Progenitor cell of endocrine pancreas (in vitro differentiated cells): ENCODE data around the gene SPPL3. TPM values are rescaled to one million over a fixed set of nuclear protein-coding genes. Genes with fewer than 3 reads are reported as not detected.
A peak's percentile ranks its signal among the peaks of the same experiment; 100 is the strongest.

Experiments
- DNase-seq: peaks from one replicate; pipeline ENCODE4 v3.0.0; 2021; ENCODE audit warnings: low spot score; ENCODE audit not compliant: unreplicated experiment
- H3K27ac Mint-ChIP-seq: 2 replicates; pipeline ENCODE4 v1.8.0; 2021; ENCODE audit warnings: mild to moderate bottlenecking, moderate library complexity, mixed read lengths
- H3K27me3 Mint-ChIP-seq: 2 replicates; pipeline ENCODE4 v1.8.0; 2021; ENCODE audit warnings: mixed read lengths
- H3K36me3 Mint-ChIP-seq: 2 replicates; pipeline ENCODE4 v1.8.0; 2022; ENCODE audit warnings: mixed read lengths; ENCODE audit not compliant: insufficient read depth
- H3K4me1 Mint-ChIP-seq: 2 replicates; pipeline ENCODE4 v1.8.0; 2021; ENCODE audit warnings: low read depth, mixed read lengths
- H3K4me3 Mint-ChIP-seq: 2 replicates; pipeline ENCODE4 v1.8.0; 2021; ENCODE audit warnings: low read depth, mild to moderate bottlenecking, moderate library complexity, mixed read lengths
- H3K9me3 Mint-ChIP-seq: 2 replicates; pipeline ENCODE4 v1.8.0; 2021; ENCODE audit warnings: low read depth, mixed read lengths
- total RNA-seq: library from RNA; stranded (reverse); gene quantifications from 2 replicates; pipeline ENCODE4 v1.2.1, GENCODE V29; 2021
- TF ChIP-seq, protein P1 (sequence below): fragments of 200-600 bp; sonication (generic); IDR thresholded peaks from one replicate; pipeline ENCODE4 v1.5.0; 2021; ENCODE audit warnings: antibody characterized with exemption, mild to moderate bottlenecking; ENCODE audit not compliant: unreplicated experiment

Gene SPPL3
- total RNA-seq, 1 donor from 2014 or later, result 70.2 TPM

DNA sequence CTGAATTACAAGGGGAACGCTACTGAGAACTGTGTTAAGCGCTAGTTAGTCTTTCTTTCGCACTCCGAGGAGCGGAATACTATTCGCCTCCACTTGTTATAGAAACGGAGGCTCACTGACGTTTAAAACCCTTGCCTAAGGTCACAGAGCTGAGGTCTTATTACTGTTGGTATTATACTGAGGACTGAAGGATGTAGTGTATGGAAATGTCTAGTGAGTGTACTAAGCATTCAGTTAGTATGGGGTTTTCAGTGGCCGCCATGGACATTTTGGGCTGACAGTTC, 177.7 kb downstream of the SPPL3 start:
- DNase-seq, result no peak
- H3K36me3 Mint-ChIP-seq, result peaks cover 32% of the 10 kb centered on the region
- H3K9me3 Mint-ChIP-seq, result no peaks in the 10 kb centered on the region
- H3K27ac Mint-ChIP-seq, result no peak overlapping the region
- peaks cover 12% of the 10 kb centered on the region for H3K4me1 Mint-ChIP-seq
- peak overlapping the region; percentile 84 for H3K4me3 Mint-ChIP-seq
- TF ChIP-seq, protein P1, sequence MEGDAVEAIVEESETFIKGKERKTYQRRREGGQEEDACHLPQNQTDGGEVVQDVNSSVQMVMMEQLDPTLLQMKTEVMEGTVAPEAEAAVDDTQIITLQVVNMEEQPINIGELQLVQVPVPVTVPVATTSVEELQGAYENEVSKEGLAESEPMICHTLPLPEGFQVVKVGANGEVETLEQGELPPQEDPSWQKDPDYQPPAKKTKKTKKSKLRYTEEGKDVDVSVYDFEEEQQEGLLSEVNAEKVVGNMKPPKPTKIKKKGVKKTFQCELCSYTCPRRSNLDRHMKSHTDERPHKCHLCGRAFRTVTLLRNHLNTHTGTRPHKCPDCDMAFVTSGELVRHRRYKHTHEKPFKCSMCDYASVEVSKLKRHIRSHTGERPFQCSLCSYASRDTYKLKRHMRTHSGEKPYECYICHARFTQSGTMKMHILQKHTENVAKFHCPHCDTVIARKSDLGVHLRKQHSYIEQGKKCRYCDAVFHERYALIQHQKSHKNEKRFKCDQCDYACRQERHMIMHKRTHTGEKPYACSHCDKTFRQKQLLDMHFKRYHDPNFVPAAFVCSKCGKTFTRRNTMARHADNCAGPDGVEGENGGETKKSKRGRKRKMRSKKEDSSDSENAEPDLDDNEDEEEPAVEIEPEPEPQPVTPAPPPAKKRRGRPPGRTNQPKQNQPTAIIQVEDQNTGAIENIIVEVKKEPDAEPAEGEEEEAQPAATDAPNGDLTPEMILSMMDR, result no peak
- peaks cover 4% of the 10 kb centered on the region for H3K27me3 Mint-ChIP-seq

DNA sequence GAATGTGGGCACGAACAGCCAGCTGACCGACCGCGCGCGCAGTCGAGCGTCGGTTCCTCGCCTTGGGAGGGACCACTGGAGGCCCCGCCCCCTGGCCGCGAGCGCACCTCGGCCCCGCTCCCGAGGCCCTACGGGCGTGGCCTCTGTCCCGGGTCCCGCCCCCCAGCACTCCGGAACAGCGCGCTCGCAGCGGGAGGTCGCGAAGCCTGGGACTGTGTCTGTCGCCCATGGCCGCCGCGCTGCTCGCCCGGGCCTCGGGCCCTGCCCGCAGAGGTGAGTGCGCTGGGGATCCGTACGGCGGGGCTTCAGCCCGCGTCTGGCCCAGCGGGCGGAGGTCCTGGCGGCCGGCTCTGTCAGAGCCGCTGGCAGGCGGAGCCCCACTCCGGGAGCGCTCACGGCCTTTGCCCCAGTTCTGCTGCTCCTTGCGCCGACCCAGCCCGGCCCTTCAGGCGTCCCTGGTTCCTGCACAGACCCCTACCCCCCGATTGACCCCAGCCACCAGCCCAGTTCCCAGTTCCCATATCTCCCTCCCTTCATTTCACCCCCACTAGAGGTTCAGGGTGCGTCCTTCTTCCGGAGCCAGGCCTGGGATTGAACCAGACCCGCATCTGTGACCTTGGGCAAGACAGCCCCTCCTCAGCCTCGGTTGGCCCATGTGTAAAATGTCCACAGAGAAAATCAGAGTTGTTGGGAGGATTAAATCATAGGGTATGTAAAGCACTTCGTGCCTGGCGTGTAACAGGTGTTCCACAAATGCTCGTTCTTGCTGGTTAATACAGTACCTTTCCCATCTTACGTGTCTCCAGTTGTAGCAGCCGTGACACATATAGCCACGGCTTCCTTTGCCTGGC, 178.3 kb downstream of the SPPL3 start, which contains the start of gene ACADS:
TSS of gene ACADS (plus strand) at position 168 of the 851 bp plus-strand sequence. CDS start at position 228, 60 bp downstream.
- peak; percentile 83 for DNase-seq
- peak within 1 kb of the TSS; percentile 84 for H3K4me3 Mint-ChIP-seq
- H3K4me1 Mint-ChIP-seq, result peaks cover 14% of the 10 kb centered on the region
- H3K27me3 Mint-ChIP-seq, result peaks cover 4% of the 10 kb centered on the region
- H3K9me3 Mint-ChIP-seq, result no peaks in the 10 kb centered on the region
- H3K36me3 Mint-ChIP-seq, result peaks cover 34% of the 10 kb centered on the region
- TF ChIP-seq, protein P1, result no peak
- peak within 1 kb of the TSS; percentile 38 for H3K27ac Mint-ChIP-seq

DNA sequence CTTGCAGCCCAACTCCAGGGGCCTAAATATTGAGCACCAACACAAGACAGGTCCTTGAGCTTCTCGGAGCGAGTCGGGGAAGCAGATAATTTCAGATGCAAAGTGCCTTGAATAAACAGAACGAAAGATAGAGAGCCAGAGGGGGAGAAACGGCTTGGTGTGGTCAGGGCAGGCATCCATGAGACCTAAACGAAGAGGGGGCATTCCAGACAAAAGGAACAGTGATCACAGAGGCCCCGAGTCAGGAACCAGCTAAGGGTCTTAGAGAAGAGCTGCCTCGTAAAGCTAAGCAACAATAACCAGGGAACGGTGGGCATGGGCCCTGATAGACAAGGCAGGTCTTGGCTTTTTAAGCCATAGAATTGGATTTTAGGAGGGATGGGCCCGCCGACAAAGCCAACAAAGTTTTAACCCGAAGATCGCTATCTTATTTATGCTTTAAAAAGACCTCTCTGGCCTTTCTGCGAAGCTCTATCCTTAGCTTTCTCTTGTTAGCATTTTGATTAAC, 179.0 kb downstream of the SPPL3 start:
- Mint-ChIP-seq H3K36me3 (peaks cover 34% of the 10 kb centered on the region), H3K4me3 (peak overlapping the region; percentile 84), H3K27ac (no peak overlapping the region), H3K27me3 (peaks cover 4% of the 10 kb centered on the region), H3K4me1 (peaks cover 18% of the 10 kb centered on the region), H3K9me3 (no peaks in the 10 kb centered on the region)
- DNase-seq, result no peak
- TF ChIP-seq, protein P1, result no peak

DNA sequence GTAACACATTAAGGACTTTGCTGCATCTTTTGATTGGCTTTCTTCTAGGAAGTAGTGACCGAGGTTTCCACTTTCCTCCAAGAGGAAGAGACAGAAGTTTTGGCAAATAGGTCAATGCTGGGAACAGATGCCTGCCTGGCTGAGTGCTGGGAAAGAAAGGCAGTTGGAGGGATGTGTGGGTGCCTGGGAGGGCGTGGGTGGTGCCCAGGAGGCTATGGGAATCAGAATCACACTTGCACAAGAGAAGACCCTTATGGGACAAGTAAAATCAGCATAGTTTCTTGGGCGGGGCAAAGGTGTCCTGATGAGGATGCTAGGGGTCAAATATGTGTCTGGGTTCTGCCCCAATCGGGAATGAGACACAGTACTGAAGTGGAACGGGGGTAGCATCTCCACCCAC, 179.4 kb downstream of the SPPL3 start:
- DNase-seq, result no peak
- Mint-ChIP-seq H3K9me3 (no peaks in the 10 kb centered on the region), H3K27ac (no peak overlapping the region), H3K4me3 (peak overlapping the region; percentile 84), H3K27me3 (peaks cover 4% of the 10 kb centered on the region), H3K36me3 (peaks cover 36% of the 10 kb centered on the region), H3K4me1 (peaks cover 23% of the 10 kb centered on the region)
- TF ChIP-seq, protein P1, result no peak

DNA sequence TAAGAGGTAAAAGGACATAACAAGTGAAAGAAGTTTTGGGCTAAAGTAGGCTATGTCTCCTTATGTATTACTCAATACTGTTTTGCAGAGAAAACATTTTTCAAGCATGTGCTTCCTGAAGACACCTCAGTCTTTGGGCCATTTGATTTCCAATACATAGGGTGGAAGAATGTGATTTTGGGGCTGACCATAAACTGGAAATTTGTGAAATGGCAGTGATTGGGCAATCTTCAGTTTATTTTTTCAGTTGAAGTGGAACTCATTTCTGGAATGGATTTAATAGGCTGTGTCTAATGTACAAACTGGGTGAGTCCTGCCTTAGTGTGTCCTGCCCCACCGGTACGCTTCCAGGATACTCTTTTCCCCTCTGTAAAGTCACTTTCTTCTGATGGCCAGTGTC, 181.4 kb downstream of the SPPL3 start:
- no peak for DNase-seq
- H3K9me3 Mint-ChIP-seq, result no peaks in the 10 kb centered on the region
- TF ChIP-seq, protein P1, result no peak
- H3K4me3 Mint-ChIP-seq, result no peak overlapping the region
- no peak overlapping the region for H3K27ac Mint-ChIP-seq
- H3K36me3 Mint-ChIP-seq, result peaks cover 37% of the 10 kb centered on the region
- peaks cover 39% of the 10 kb centered on the region for H3K4me1 Mint-ChIP-seq
- H3K27me3 Mint-ChIP-seq, result peaks cover 4% of the 10 kb centered on the region
